H9 (cell line): ENCODE results near the gene AP3D1. TPM values are rescaled to one million over a fixed set of nuclear protein-coding genes. Genes with fewer than 3 reads are reported as not detected.

Experiments used
- DNase-seq: peaks from one replicate; pipeline ENCODE4 v3.0.0-alpha.2; 2017
- H2AFZ ChIP-seq: one replicate; pipeline ENCODE4 v1.6.1; 2013; ENCODE audit warnings: mild to moderate bottlenecking, low read length, control low read depth, moderate library complexity
- H2AK5ac ChIP-seq: 2 replicates; pipeline ENCODE4 v1.6.1; 2013; ENCODE audit warnings: low read length, control low read depth, mixed read lengths; ENCODE audit not compliant: insufficient read length
- H2BK120ac ChIP-seq: one replicate; pipeline ENCODE4 v1.6.1; 2013; ENCODE audit warnings: low read depth, mild to moderate bottlenecking, low read length, control low read depth, inconsistent platforms; ENCODE audit not compliant: poor library complexity, severe bottlenecking
- H2BK12ac ChIP-seq: 2 replicates; pipeline ENCODE4 v1.6.1; 2013; ENCODE audit warnings: low read length, control low read depth, mixed read lengths, low read depth; ENCODE audit not compliant: insufficient read length
- H2BK15ac ChIP-seq: 2 replicates; pipeline ENCODE4 v1.6.1; 2013; ENCODE audit warnings: low read depth, low read length, control low read depth
- H2BK20ac ChIP-seq: one replicate; pipeline ENCODE4 v1.6.1; 2013; ENCODE audit warnings: low read depth, mild to moderate bottlenecking, low read length, control low read depth, inconsistent platforms; ENCODE audit not compliant: poor library complexity, severe bottlenecking
- H2BK5ac ChIP-seq: 2 replicates; pipeline ENCODE4 v1.6.1; 2013; ENCODE audit warnings: low read length, control low read depth, mixed read lengths; ENCODE audit not compliant: insufficient read length
- H3K14ac ChIP-seq: 2 replicates; pipeline ENCODE4 v1.6.1; 2013; ENCODE audit warnings: low read length, control low read depth; ENCODE audit not compliant: insufficient read depth
- H3K18ac ChIP-seq: 2 replicates; pipeline ENCODE4 v1.6.1; 2013; ENCODE audit warnings: low read depth, mild to moderate bottlenecking, mixed read lengths, low read length, control low read depth; ENCODE audit not compliant: insufficient read length
- H3K23ac ChIP-seq: 2 replicates; pipeline ENCODE4 v1.6.1; 2013; ENCODE audit warnings: low read length, control low read depth, mixed read lengths, low read depth; ENCODE audit not compliant: insufficient read length
- H3K23me2 ChIP-seq: 2 replicates; pipeline ENCODE4 v1.6.1; 2013; ENCODE audit warnings: low read depth, mild to moderate bottlenecking, mixed read lengths, low read length, control low read depth; ENCODE audit not compliant: insufficient read length, poor library complexity, severe bottlenecking
- H3K27ac ChIP-seq: 2 replicates; pipeline ENCODE4 v1.5.1; 2013; ENCODE audit warnings: low read length, control low read depth, mixed read lengths, low read depth; ENCODE audit not compliant: insufficient read length
- H3K27me3 ChIP-seq: 2 replicates; pipeline ENCODE4 v1.6.1; 2013; ENCODE audit warnings: low read length, control low read depth, inconsistent platforms; ENCODE audit not compliant: insufficient read depth
- H3K4ac ChIP-seq: 2 replicates; pipeline ENCODE4 v1.6.1; 2013; ENCODE audit warnings: low read depth, mild to moderate bottlenecking, control low read depth, inconsistent platforms, low read length, moderate library complexity
- H3K4me1 ChIP-seq: 2 replicates; pipeline ENCODE4 v1.6.1; 2013; ENCODE audit warnings: low read length, control low read depth, inconsistent platforms; ENCODE audit not compliant: insufficient read depth
- H3K4me2 ChIP-seq: 2 replicates; pipeline ENCODE4 v1.6.1; 2013; ENCODE audit warnings: low read length, control low read depth, mixed read lengths; ENCODE audit not compliant: insufficient read length, insufficient read depth
- H3K56ac ChIP-seq: 2 replicates; pipeline ENCODE4 v1.6.1; 2013; ENCODE audit warnings: low read depth, mild to moderate bottlenecking, mixed read lengths, low read length, control low read depth; ENCODE audit not compliant: insufficient read length
- H3K79me1 ChIP-seq: 2 replicates; pipeline ENCODE4 v1.6.1; 2013; ENCODE audit warnings: low read depth, mild to moderate bottlenecking, moderate library complexity, low read length, control low read depth, inconsistent platforms; ENCODE audit not compliant: insufficient read depth, poor library complexity, severe bottlenecking
- H3K79me2 ChIP-seq: 2 replicates; pipeline ENCODE4 v1.6.1; 2013; ENCODE audit warnings: low read length, control low read depth, inconsistent platforms; ENCODE audit not compliant: insufficient read depth
- H3K9ac ChIP-seq: 2 replicates; pipeline ENCODE4 v1.6.1; 2013; ENCODE audit warnings: low read length, control low read depth, mixed read lengths; ENCODE audit not compliant: insufficient read length; ENCODE audit errors: extremely low read depth
- H3K9me3 ChIP-seq: one replicate; pipeline ENCODE4 v1.6.1; 2013; ENCODE audit warnings: low read depth, low read length, inconsistent platforms; ENCODE audit not compliant: control insufficient read depth
- H3T11ph ChIP-seq: one replicate; pipeline ENCODE4 v1.6.1; 2013; ENCODE audit warnings: mild to moderate bottlenecking, low read length, control low read depth, inconsistent platforms
- H4K20me1 ChIP-seq: one replicate; pipeline ENCODE4 v1.6.1; 2013; ENCODE audit not compliant: control insufficient read depth, insufficient read length, insufficient read depth
- H4K5ac ChIP-seq: 2 replicates; pipeline ENCODE4 v1.6.1; 2013; ENCODE audit warnings: low read depth, mild to moderate bottlenecking, mixed read lengths, low read length, control low read depth; ENCODE audit not compliant: insufficient read length
- H4K8ac ChIP-seq: replicated peaks from 2 replicates; pipeline ENCODE4 v1.6.1; 2013; ENCODE audit warnings: low read length, control low read depth, mixed read lengths, low read depth; ENCODE audit not compliant: insufficient read length
- H4K91ac ChIP-seq: 2 replicates; pipeline ENCODE4 v1.6.1; 2013; ENCODE audit warnings: low read depth, mild to moderate bottlenecking, moderate library complexity, mixed read lengths, low read length, control low read depth; ENCODE audit not compliant: insufficient read length
- H3K27ac Mint-ChIP-seq, 3 experiments: 2 replicates in 2 of 3; 3 replicates in 1 of 3; pipeline ENCODE4 v1.8.0; 2020 to 2021; ENCODE audit warnings: mixed read lengths in 3 of 3, mild to moderate bottlenecking in 1 of 3, moderate library complexity in 1 of 3
- H3K27me3 Mint-ChIP-seq: 2 replicates; pipeline ENCODE4 v1.8.0; 2021; ENCODE audit warnings: low read depth, mild to moderate bottlenecking, moderate library complexity, mixed read lengths
- H3K36me3 Mint-ChIP-seq, 3 experiments: 2 replicates in 2 of 3; 3 replicates in 1 of 3; pipeline ENCODE4 v1.8.0; 2020 to 2021; ENCODE audit warnings: low read depth in 3 of 3, mixed read lengths in 3 of 3; ENCODE audit not compliant: insufficient read depth in 1 of 3
- H3K4me1 Mint-ChIP-seq, 2 experiments: 2 replicates each; pipeline ENCODE4 v1.8.0; 2020; ENCODE audit warnings: mixed read lengths in 2 of 2
- H3K4me3 Mint-ChIP-seq, 2 experiments: 2 replicates in 1 of 2; 3 replicates in 1 of 2; pipeline ENCODE4 v1.8.0; 2020 to 2021; ENCODE audit warnings: mild to moderate bottlenecking in 2 of 2, mixed read lengths in 2 of 2, moderate library complexity in 1 of 2
- H3K9me3 Mint-ChIP-seq, 2 experiments: 2 replicates in 1 of 2; 3 replicates in 1 of 2; pipeline ENCODE4 v1.8.0; 2020; ENCODE audit warnings: mild to moderate bottlenecking in 2 of 2, mixed read lengths in 2 of 2, moderate library complexity in 1 of 2
- CTCF ChIP-seq: fragments of 200-600 bp; sonication (generic); conservative IDR thresholded peaks from 3 replicates; pipeline ENCODE4 v1.8.0; 2021; ENCODE audit warnings: antibody characterized with exemption, mild to moderate bottlenecking
- WGBS: extraction: QIAGEN DNeasy Blood & Tissue Kit; methylation state at CpG from one replicate; pipeline ENCODE4 v1.1.7; 2013; ENCODE audit warnings: missing lambda C conversion rate, low lambda C conversion rate, mixed read lengths; ENCODE audit not compliant: insufficient read length; ENCODE audit errors: extremely low coverage; 5-methylcytosine and 5-hydroxymethylcytosine counted together
- total RNA-seq: library from RNA; stranded (reverse); gene quantifications from 2 replicates; pipeline ENCODE4 v1.2.1, GENCODE V29; 2021

AP3D1 gene
- total RNA-seq, 1 experiment from 2014 or later: 142 TPM

- Histone ChIP-seq H3K4me1 (no peaks in the 10 kb centered on the region), H3T11ph (no peak overlapping the region), H3K23me2 (no peaks in the 10 kb centered on the region), H3K9ac (no peak overlapping the region), H4K91ac (no peak overlapping the region), H2BK15ac (no peak overlapping the region), H3K4me2 (no peak overlapping the region), H3K79me2 (no peaks in the 10 kb centered on the region; the same call in 1 of the 2 replicates), H3K4ac (no peak overlapping the region), H3K27ac (no peak overlapping the region), H3K14ac (no peak overlapping the region), H3K23ac (no peak overlapping the region), H3K79me1 (no peaks in the 10 kb centered on the region), H2BK20ac (no peak overlapping the region), H3K27me3 (no peaks in the 10 kb centered on the region), H3K18ac (no peak overlapping the region), H3K9me3 (no peaks in the 10 kb centered on the region), H2BK5ac (no peak overlapping the region), H4K5ac (no peak overlapping the region), H2AFZ (no peak overlapping the region), H3K56ac (no peak overlapping the region), H2BK12ac (no peak overlapping the region), H2BK120ac (no peak overlapping the region), H4K8ac (no peak overlapping the region), H4K20me1 (peaks cover 3% of the 10 kb centered on the region), H2AK5ac (no peak overlapping the region)
- WGBS: no CpG with 5 or more reads among the region's 16 CpGs
- Mint-ChIP-seq H3K4me1 (0 out of 4 replicates have a peak, but pooled peaks cover 0 to 2% of the 10 kb centered on the region in 2 experiments), H3K9me3 (no peaks in the 10 kb centered on the region), H3K27ac (no peak overlapping the region), H3K4me3 (no peak overlapping the region), H3K36me3 (peaks cover 22 to 62% (median 58%) of the 10 kb centered on the region in 3 experiments; a peak in 6 of 7 replicates), H3K27me3 (no peaks in the 10 kb centered on the region)
- no peak for DNase-seq
- no peak for TF ChIP-seq CTCF
Measured at GRCh38 chr19:2189880-2190279, 38.5 kb upstream of the AP3D1 start.
